NCI-H774 (cell line): ENCODE measurements around the gene ZNF532.

Experiments
- DNase-seq: peaks from one replicate; lab custom pipeline; 2025; lab: John Stamatoyannopoulos, UW

Gene ZNF532

DNA sequence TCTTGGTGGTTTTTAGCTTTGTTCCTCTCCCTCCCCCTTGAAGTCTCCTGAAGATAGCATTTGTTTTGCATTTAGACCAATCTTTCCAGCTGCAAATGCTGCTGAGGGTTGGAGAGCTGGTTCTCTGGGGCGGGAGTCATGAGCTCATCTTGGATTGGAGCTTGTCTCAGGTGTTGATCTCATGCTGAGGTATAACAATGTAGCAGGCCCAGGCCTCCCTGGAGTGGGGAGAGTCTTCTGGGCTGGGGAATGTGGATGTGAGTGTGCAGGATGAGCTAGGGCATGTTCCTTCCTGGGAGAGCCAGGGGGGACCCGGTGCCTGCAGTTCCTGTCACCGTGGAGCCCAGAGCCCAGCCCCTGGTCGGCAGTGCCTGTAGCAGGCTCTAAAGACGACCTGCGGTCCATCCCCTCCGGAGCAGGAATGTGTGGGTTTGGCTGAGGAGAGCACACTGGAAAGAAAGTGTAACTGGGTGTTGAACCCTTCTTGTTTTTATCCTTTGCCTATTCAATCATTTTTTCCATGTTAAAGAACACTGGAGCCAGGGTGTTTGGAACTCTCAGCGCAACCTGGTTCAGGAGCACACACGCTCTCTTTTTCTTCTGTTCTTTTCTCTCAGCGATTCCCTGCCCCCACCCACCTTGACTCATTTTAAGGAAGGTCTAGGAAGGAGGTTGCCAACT lies 2.7 kb downstream of the ZNF532 start:
- no peak for DNase-seq

DNA sequence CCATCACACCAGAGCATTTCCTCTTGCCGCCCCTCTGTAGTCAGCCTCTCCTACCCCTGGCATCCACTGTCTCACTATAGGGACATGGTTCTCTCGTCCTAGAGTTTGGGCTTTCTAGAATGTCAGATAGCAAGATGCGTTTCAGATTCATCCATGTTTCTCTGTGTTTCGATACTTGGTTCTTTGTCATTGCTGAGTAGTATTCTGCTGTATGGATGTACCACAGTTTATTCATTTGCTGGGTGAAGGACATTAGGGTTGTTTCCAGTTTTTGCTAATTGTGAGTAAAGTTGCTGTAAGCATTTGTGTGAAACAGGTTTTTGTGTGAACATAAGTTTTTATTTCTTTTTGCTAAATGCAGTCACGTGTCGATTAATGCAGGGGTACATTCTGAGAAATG lies 3.8 kb downstream of the ZNF532 start:
- DNase-seq = no peak

DNA sequence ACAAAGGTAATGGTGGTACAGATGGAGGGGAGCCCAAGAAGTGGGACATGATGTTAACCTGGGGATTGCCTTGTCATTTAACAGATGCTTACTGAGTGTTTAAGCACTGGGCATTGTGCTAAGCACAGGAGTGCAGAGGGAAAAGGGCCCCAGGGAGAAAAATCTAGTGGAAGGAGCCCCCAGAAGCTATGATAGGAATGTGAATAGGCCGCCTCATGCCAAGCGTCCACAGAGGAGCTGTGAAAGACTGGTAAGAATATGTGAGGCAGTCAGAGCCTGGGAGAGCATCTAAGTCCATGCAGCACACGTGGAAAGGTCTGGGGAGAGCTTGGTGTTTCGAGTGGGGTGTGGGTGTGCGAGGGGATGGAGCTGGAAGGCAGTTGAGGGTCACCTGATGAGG lies 5.5 kb downstream of the ZNF532 start:
- DNase-seq = no peak

DNA sequence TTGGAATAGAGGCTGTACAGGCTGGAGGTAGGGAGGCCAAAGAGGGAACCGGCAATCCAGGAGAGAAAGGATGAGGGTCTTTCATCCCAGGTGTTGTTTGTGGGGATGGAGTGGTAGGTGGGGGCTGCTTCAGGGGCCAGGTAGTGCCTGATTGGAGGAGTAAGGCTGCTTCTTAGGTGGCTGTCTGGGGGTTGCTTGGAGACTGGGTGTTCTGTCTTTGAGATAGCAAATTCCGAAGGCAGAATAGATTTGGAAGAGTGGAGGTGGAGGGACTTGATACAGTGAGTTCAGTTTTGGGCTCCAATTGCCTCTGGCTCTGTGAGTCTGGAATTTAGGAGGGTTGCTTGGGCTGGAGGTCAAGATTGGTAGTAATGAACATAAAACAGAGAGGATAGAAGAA lies 5.9 kb downstream of the ZNF532 start:
- DNase-seq = no peak

DNA sequence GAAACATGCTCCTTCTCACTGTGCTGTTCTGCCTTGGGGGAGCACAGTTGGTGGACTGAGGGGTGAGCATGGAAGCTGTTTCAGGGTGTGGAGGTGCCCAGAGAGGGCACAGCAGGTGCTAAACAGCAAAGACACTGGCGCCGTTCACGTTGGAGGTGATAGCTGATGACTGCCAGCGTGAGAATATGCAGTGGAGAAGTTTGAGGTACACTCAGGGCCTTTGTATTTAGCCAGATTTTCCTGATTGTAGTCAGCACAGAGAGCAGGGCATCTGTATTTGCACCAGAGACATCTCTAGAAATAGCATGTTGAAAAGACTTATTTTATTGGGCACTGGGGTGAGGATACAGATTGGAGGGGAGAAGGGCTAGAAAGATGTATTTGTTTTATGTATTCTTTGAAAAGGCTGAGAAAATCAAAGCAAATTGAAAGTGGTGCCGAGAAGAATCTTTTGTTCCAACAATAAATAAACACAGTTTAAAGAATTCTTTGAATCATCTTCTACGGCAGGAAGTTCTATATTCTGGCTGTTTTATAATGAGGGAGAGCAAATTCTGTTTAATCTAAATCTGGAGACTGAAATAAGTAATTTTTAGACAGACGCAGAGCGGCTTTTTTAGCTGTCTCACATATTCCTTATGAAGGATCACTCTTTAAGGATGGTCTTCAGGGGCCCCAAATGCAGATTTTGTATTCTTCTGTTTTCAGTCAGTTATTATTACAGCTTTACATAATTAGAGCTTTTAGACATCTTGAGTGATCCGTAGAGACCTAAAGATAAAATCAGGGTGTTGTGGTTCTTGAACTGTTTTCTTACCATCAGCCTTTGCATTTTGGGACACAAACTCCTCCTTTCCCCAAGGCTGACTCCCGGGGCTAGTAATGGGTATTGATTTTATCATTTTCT lies 7.1 kb downstream of the ZNF532 start:
- no peak for DNase-seq

DNA sequence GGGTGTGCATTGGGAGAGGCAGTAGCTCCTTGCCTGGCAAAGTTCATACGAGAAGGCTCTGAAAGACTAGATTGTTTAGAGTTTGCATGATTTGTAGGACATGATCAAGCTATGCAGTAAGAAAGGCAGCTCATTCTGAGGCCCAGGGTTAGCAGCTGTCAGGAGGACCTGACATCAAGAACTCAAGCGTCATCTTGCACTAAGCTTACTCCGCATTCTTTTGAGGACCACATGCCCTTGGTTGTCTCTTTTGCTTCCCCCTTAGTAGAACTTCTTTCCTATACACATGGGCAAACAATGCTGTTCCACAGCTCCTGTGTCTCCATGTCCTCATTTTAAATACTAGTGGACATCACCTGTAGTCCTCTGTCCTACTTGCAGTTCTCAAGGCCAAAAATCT lies 14.0 kb downstream of the ZNF532 start:
- DNase-seq = no peak

DNA sequence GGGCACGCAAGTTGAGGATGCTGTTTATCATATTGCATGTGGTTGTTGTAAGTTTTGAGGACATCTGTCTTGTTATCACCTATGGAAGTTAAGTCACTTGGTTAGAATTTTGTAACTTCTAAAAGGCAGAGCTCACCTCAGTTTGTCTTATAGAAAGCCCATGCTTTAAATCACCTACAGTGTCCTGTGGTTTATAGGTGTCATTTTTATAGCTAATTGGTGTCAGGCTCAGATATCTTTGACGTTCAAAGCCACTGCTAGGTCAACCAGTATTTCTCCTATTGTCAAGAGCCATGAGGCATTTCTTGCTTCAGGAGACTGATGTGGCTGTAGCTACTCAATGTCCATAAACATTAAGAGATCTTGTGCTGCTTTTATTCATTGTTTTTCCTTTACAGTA lies 16.8 kb downstream of the ZNF532 start:
- no peak for DNase-seq

DNA sequence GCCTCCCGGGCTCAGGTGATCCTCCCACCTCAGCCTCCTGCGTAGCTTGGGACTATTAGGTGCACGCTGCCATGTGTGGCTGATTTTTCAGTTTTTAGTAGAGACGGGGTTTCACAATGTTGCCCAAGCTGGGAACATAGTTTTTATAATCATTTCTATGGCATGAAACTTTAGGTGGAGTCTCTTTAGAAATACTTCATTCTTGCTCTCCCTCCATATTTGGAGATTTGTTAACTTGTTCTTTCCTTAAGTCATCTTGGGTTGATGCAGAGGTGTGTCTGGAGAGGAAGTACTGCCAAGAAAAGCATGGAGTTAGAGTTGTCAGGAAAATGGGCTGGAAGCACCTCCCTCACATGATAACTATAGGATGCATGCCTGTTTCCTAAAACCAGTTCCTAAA lies 17.4 kb downstream of the ZNF532 start:
- no peak for DNase-seq

DNA sequence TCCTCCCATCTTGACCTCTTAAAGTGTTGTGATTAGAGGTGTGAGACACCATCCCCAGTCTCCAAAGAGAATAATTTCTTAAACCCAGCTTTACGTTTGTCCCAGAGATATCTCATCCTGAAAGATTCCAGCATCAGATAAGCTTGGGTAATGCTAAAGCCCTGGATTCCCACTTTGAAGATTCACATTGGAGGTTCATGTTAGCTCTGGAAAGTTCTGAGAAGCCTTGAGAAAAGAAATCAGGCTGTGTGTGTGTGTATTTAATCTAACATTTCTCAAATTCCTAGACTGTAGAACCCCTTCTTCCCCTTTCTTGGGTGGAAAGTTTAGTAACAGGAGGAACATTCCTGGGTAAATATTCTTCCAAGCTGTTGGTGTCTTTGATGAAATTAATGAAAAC lies 18.0 kb downstream of the ZNF532 start:
- no peak for DNase-seq

DNA sequence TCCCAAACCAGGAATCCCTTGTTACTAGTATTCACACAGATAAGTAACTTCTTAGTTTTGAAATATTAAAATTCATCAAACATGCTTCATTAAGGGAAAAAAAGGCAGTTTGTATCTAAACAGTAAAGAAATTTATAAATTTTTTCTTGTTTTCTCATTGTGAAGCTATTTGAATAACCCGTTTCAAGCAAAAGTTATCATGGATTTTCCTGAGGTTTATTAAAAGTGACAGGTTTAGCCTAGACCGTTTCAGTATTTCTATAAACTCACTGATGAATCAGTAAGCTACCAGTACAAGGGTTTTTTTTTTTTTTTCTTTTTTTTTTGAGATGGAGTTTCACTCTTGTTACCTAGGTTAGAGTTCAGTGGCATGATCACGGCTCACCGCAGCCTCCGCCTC lies 20.0 kb downstream of the ZNF532 start:
- no peak for DNase-seq

DNA sequence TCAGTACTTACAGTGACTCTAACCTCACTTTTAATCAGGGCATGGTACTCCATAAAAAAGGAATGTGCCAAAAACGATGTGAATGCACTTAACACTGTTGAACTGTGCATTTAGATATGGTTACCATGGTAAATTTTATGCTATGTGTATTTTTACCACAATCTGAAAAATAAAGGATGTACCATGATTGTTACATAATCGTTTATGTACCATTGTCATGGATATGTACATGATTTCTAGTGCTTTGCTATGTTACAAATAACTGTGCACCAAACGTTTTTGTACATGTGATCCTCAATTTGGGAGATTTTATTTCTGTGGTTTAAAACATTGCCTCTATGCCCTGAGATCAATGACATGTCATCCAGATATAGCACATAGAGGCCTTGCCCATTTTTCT lies 21.8 kb downstream of the ZNF532 start:
- no peak for DNase-seq

DNA sequence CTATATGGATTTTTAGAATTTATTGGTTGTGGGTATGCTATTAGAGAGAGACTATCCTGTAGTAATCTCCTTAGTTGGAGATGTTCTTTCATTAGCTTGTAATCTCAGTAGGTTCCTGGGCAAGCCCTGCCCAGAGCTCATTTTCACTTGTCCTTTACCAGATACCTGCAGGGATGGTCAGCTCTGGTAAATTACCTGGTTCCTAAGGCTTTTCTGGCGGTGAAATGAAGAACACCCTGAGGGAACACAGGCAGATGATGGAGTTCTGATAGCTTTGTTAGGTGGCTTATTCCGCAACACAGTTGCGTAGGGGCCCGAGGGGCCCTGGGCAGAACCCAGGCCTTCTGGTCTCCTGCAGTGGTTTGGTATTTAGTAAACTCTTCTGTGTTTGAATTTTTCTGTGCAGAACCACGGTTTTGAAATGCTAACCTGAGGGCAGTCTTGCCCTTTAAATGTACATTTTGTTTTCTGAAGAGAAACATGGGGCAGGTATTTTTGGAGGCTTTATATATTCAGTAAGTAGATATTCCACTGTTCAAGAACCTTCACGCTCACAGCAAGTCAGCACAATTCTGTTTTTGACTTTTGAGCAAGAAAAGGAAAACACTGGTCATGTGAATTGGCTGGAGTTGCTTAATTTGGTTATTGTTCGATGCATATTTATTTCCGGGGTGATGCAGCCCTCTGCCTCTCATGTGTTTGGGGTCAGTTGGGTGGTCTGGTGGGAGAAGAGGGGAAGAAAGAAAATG lies 22.4 kb downstream of the ZNF532 start:
- DNase-seq = no peak

DNA sequence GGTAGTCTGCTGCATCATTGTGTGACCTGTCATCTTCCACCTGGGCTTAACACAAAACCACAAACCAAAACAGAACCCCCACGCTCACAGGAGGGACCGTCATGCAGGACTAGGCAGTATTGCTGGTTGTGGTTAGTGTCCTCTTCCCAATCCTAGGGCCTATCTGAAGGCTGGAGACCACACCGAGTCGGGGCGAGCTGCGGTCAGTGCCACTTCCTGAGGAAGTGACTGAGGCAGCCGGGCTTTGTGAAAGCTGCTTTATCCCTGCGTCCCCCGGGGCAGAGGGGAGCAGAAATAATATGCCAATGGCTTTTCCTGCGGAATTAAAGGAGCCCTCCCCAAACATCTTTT lies 22.9 kb downstream of the ZNF532 start:
- no peak for DNase-seq

DNA sequence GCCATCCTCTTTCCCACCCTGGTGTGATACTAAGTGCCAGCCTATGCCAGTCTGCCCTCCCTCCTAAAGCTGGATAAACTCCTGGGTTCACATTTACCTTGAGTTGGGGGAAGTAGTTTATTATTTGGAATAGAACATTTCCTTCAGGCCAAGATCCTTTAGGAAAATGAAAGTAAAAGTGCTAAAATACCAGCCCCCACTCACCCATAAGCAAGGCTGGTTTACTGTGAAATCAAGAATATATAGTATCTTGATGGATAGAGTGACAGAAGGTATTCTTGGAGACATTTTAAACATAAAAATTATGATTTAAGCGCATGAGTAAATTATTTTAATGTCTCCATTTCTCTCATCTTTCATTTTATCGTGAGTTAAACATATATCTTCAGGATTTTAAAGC lies 27.1 kb downstream of the ZNF532 start:
- DNase-seq = no peak

DNA sequence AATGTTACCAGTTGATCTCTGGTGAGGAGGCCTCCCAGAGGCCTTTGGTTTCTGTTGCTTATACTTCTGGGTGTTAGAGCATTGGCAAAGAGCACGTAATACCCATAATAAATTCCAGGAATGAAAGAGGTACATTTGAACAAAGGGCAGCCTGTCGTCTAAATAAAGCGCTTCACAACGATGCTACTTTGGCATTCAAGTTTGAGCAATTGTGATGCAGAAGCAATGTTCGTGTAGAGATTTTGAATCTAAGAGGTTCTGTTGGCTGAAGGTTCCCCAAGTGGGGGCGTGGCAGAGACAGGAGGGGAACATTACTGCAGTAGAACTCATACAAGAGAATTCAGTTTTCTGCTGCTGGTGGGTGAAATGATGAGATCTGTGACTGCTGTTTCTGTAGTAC lies 27.8 kb downstream of the ZNF532 start:
- no peak for DNase-seq

DNA sequence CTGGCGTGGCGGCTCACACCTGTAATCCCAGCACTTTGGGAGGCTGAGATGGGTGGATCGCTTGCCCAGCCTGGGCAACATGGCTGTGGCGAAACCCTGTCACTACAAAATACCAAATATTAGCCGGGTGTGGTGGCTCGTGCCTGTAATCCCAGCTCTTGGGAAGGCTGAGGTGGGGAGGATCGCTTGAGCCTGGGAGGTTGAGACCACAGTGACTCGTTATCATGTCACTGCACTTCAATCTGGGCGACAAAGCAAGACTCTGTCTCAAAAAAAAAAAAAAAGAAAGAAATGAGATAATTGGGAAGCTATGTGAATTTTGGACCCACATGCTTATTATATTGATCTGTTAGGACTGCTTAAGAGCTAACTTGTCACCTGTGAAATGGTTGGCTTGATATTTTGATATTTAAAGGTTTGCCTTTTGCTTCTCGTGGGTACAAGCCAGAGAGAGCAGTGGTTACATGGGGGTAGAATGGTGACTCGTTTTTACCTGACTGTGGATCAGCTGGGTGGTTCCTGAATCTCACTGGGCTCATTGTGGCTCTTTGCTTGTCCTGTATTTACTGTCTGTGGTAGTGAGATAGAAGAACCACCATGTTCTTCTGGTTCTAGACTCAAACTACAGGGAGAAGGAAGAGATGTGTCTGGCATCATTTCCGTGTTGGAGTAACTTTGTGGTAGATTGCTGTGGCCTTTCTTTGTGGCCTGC lies 28.9 kb downstream of the ZNF532 start:
- no peak for DNase-seq

DNA sequence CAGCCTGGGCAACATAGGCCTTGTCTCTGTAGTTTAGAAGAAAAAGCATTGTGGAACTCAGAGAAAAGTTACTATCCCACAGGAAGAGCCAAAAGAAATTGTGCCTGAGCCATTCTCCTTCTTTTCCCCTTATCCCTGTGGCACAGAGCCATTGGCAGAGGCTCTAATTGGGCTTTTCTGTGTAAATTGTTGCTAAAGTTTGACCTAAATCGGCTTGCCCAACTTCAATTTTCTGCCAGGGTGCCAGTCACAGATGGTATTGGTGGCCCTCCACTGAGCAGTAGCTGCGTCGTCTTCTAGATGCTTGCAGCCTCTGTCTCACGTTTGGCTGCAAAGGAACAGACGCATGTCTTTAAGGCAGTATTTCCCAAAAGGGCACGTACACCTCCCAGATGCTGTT lies 30.3 kb downstream of the ZNF532 start:
- DNase-seq = no peak

DNA sequence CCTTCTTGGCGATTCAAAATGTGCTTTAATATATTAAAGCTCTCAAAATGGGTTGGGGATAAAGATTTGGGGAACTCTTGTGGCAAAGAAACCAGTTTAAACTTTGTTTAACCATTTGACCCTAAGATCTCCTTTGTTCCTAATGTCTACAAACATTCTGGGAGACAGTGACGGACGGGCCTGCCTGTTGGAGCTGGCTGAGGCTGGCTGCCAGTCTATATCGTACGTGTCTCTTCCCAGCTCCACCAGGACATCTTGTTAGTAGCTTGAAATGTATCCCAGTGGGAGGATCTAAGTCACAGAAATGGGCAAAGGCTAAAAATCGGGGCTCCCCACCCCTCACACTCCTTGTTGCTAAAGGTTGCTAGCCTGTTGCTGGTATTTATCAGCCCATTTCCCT lies 30.7 kb downstream of the ZNF532 start:
- DNase-seq = no peak

DNA sequence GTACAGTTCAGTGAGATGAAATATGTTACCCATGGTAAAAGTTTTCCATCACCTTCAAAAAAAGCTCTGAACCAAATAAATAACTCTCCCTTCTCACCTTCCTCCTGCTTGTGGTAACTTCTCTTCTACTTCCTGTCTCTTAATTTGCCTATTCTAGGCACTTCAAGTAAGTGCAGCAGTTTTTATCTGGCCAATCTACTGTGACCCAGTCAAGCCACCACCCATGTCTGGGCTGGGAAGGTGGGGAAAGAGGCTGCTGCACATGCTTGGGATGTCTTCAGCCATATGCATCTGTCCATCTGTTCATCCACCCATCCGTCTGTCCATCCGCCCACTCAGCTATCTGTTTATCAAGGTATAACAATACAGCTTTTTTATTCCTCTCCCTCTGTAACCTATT lies 31.6 kb downstream of the ZNF532 start:
- no peak for DNase-seq

DNA sequence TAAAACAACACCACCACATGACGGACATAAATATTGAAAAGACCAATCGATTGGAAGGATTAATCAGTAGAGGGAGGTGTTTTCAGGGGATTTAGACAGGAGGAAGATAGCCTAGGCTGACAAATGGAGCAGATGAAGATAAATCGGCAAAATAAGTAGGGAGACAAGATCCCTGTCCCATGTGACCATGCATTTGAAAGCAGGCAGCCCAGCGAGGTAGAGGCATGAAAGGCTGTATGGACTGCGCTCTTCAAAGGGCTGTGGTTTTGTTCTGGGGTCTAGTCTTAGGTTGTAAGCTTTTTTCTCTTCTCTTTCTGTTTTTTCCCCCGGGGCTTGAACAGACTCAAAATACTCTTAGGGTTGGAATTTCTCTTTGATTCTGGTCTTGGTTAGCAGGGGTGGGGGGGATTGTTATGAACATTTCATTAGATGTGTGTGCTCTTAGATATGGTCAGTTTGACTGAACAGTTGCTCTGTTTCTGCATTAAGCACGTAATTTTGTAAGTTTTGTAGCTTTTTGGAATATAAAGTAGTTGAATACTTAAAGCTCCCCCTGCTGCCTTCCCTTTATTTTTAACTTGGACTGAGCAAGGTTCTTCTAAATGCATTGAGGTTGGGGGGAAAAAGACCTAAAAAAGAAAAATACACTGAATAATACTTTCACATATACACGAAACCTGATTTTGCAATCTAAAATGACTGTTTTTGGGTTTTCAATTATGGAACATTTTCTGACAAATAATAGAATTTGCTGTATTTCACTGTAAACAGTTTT lies 32.2 kb downstream of the ZNF532 start:
- DNase-seq = no peak

DNA sequence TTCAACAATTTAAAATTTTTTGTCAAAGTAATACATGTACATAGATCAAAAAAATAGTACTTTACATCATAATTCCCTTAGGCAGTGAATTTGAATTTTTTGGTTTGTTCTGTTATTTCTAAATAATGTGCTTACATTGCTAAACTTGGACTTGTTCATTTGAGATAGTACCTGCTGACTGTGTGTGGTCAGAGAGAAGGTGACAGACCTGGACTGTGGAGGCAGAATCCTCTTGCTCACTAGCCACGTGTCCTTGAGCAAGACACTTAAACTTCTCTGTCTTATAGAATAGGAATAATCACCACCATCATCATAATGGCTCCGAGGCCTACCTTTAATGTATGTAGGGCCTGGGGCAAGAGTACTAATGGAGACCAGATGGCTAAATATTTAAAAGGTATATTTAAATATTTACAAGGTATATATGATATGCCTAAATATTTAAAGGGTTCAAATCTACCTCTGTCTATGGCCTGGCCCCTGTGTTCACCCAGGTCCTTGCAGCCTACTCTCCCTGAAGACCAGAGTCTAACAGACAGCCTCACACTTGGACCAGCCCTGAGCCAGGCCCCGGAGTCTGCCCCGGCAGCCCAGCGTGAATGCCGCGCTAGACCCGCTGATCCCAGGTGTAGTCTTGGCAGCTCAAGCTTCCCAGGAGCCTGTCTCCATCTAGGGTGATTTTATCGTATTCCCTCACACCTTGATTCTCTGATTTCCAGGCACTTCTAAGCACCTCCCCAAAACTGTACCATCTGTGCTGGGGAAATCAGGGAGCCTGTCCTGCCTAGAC lies 33.5 kb downstream of the ZNF532 start:
- DNase-seq = no peak
